ENCODE measurements around the gene GAGE10.
"Not testable (repeated sequence)": the region's sequence is repeated elsewhere in the genome, so short reads cannot be mapped to it uniquely, and the experiment has no call there.

The GAGE10 gene

DNA sequence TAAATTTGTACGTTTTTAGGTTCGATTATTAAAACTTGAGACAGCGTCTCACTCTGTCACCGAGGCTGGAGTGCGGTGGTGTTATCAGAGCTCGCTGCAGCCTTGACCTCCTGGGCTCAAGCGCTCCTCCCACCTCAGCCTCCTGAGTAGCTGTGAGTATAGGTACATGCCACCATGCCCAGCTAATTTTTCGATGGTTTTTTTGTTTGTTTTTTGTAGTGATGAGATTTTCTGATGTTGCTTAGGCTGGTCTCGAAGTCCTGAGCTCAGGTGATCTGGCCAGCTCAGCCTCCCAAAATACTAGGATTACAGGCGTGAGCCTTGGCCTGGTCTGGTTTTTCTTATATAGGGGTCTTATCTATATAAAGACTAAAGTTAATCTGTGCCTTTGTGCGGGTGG lies 27.0 kb downstream of the GAGE10 start:
- DNase-seq = not testable (repeated sequence)

DNA sequence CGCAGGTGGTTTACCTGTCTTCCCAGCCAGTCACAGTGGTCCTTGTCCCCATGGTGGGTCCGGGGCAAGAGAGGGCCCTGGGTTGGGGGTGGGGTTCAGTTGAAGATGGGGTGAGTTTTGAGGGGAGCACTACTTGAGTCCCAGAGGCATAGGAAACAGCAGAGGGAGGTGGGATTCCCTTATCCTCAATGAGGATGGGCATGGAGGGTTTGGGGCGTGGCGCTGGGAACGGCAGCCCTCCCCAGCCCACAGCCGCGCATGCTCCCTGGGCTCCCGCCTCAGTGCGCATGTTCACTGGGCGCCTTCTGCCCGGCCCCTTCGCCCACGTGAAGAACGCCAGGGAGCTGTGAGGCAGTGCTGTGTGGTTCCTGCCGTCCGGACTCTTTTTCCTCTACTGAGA lies 27.8 kb downstream of the GAGE10 start, which contains the start of gene GAGE13:
Gene GAGE13 (plus strand): TSS at position 301 of the 400 bp plus-strand sequence. CDS start 1,156 bp downstream, outside the sequence.
- not testable (repeated sequence) for DNase-seq

DNA sequence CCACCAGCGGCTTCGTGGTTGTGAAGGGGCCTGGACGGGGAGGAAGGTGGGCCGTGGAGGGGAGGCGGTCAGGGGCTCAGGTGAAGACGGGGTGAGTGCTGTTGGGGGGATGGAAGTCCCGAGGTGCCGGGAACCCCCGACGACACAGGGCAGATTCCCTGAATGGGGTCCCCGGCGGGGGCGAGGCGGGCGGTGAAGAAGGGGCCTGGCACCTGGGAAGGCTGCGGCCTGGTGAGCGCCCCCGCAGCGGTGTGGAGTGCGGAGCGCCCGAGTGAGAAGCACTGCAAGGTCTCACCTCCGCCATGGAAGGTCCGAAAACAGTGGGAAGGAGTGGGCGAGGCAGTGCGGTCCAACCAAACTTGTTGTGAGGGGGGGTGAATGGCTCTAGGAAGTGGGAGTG lies 28.4 kb downstream of the GAGE10 start:
- not testable (repeated sequence) for DNase-seq

DNA sequence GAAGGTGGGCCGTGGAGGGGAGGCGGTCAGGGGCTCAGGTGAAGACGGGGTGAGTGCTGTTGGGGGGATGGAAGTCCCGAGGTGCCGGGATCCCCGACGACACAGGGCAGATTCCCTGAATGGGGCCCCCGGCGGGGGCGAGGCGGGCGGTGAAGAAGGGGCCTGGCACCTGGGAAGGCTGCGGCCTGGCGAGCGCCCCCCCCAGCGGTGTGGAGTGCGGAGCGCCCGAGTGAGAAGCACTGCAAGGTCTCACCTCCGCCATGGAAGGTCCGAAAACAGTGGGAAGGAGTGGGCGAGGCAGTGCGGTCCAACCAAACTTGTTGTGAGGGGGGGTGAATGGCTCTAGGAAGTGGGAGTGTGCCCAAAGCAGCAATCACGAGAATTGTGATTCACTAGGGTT lies 38.0 kb downstream of the GAGE10 start:
- not testable (repeated sequence) for DNase-seq

DNA sequence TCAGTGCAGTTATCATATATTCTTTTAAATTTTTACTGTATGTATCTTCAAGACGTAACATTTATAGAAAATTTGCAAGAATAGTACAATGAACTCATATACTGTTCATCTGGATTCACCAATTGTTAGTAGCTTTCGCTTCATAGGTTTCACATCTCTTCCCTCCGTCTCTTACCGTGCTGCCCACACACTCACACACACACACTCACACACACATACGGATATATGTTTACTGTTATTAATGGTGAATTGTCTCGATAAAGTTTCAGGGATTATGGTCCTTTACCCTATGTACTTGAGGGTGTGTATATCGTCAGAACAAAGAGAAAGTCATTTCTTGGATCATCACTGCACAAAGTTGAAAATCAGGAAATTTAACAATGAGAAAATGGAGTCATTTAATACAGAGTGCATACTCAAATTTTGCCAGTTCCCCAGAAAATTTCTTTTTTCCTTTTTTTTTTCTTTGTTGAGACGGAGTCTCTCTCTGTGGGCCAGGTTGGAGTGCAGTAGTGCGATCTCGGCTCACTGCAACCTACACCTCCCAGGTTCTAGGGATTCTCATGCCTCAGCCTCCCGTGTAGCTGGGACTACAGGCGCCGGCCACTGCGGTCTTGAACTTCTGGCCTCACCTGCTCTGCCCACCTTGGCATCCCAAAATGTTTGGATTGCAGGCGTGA lies 41.2 kb downstream of the GAGE10 start:
- not testable (repeated sequence) for DNase-seq

DNA sequence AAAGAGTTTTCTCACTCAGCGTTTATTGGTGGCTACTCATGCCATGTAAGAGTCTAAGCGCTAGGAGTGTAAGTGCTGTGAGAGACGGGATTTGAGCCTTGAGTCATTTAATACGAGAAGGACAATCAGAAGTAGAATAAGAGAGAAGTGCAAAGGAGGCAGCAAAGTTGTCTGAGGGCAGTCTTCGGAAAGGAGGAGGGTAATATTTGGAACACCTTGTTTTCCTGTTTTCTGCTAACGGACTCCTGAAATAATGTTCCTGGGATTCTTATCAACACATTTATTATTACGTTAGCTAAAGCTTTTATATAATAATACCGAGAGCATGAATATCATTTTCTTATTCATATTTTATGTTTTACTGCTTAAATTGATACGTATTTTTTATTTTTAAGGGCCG lies 42.0 kb downstream of the GAGE10 start:
- DNase-seq = not testable (repeated sequence)

DNA sequence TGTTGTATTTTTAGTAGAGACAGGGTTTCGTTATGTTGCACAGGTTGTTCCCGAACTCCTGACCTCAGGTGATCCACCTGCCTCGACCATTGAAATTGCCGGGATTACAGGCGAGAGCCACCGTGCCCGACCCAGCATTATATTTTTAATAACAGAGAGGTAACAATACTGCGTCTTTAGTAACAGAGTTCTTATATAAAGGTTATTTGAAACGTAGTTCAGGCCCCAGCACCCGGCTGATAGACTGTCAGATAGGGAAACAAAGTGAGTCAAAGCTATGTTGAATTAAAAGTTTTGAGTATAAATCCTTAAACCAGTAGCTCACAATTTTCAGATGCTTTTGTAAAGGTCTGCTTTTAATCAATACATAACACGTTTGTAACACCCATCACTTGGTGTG lies 42.7 kb downstream of the GAGE10 start:
- not testable (repeated sequence) for DNase-seq

Measured in right forelimb (tissue), 1 donor.